ENCODE measurements around the gene SLC45A1.

Gene SLC45A1

GRCh38 chr1:8312235-8313218 is 5.4 kb upstream of the SLC45A1 start:
- FAIRE-seq, result no peak

DNA sequence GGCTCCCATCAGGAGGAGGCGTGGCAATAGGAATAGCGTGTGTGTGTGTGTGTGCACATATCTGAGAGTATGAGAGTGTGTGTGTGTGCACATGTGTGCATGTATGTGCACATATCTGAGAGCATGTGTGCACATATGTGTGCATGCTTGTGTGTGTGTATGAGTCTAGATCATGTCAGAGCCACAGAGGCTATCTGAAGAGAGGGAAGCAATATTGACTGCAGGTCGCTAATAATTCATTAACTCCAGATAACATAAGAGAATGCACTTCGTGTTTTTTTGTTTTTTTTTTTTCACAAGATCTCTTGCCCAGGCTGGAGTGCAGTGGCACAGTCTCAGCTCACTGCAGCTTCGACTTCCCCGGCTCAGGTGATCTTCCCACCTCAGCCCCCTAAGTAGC is 4.7 kb upstream of the SLC45A1 start:
- no peak for FAIRE-seq

- peak; percentile 98 for FAIRE-seq
Measured at GRCh38 chr1:8314346-8315280, 3.3 kb upstream of the SLC45A1 start.

- no peak for FAIRE-seq
Measured at GRCh38 chr1:8315573-8316475, 2.1 kb upstream of the SLC45A1 start.

DNA sequence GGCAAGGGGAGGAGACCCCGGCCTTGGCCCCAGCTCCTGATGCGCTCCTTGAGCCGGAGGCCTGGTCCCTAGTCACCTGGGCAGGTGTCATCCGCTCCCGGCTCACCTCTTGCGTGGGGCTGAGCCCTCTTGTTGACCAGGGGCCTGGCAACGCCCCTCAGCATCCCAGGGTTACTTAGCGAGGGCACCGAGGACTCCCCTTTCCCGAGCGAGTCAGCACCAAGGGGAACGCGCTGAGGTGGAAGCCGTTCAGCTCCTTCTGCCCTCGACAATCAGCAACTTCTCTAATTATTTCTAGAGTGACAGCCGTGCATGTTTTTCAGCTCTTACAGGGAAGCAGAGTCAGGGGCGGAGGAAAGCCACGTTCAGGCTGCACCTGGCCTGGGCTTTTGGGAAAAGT is 522 bp downstream of the SLC45A1 start:
- FAIRE-seq, result no peak

GRCh38 chr1:8321612-8322011 is 3.7 kb downstream of the SLC45A1 start:
- FAIRE-seq, result no peak

DNA sequence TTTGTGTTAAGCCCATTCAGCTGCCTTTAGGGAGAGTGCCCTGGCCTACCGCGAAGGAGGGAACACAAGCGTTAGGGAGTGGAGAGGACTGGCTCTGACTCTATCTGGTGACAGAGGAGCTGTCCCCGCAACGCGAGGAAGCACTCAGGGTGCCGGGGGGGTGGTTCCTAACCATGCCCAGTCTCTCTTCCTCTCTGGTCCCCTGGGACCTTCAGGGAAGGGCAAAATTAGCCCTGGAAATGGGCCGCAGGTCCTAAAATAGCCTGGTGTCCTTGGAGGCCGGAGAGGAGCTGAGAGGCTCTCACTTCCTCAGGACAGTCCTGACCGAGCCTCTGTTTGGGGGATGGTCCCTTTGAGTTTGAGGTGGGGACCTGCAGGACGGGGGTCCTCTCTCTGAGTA is 5.8 kb downstream of the SLC45A1 start:
- no peak for FAIRE-seq

GRCh38 chr1:8324176-8324810 is 6.4 kb downstream of the SLC45A1 start:
- no peak for FAIRE-seq

DNA sequence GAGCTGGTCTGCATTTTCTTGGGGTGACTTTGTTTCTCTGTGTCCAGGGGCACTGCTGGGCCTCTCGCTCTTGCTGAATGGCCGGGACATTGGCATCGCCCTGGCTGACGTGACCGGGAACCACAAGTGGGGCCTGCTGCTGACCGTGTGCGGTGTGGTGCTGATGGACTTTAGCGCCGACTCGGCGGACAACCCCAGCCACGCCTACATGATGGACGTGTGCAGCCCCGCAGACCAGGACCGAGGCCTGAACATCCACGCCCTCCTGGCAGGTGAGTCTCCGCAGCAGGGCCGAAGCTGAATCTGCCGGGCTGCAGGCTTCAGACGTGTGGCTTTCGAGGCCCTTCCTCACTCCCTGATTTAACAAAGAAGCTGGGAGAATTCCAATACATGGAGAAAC is 7.9 kb downstream of the SLC45A1 start:
- no peak for FAIRE-seq

DNA sequence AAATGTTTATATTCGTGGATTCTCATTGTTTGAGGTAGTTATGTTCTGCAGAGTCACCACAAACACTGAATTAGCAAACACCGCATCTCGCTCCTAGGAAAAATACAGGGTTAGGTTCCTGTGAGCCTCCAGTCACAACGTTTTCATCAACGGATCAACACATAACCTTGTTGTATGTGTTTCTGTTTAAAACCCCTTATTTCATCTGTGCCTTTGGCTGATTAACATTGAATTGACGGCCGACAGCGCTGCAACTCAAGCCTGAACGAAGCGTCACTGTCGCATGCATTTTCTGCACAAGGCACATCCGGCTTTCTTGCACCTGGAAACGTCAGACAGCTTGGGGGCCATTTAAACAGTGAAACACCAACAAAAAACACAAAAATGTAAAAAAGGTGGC is 8.4 kb downstream of the SLC45A1 start:
- FAIRE-seq, result no peak

DNA sequence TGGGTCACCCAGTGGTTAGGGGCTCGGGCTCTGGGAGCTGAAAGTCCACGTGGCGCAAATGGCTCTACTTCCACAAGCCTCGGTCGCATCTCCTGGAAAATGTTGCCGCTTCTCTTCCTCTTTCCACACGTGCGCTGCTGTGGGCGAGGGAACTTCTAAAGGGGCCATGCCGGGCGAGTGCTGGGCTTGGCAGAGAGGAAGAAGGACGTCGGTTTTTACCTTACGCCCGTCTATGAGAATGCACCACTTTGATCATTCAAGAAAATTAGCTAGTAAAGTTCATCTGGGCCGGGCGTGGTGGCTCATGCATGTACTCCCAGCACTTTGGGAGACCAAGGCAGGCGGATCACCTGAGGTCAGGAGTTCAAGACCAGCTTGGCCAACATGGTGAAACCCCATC is 10.4 kb downstream of the SLC45A1 start:
- FAIRE-seq, result no peak

GRCh38 chr1:8329439-8329838 is 11.5 kb downstream of the SLC45A1 start:
- FAIRE-seq, result no peak

DNA sequence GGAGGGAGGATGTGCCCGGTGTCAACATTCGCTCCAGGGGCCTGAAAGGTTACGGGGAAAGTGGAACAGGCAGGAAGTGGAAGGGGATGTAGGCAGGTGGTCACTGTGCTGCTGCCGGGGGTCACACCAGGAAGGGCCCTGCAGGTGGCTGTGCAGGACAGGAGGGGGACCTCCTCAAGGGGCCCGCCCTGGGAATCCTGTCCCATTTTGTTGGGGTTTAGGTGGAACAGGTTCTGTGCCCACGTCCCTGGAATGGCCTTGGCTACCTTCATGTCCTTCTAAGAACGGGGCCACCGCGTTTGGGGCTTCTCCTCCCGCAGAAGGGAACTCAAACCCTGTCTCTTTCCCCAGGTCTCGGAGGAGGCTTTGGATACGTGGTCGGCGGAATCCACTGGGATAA is 11.9 kb downstream of the SLC45A1 start:
- no peak for FAIRE-seq

DNA sequence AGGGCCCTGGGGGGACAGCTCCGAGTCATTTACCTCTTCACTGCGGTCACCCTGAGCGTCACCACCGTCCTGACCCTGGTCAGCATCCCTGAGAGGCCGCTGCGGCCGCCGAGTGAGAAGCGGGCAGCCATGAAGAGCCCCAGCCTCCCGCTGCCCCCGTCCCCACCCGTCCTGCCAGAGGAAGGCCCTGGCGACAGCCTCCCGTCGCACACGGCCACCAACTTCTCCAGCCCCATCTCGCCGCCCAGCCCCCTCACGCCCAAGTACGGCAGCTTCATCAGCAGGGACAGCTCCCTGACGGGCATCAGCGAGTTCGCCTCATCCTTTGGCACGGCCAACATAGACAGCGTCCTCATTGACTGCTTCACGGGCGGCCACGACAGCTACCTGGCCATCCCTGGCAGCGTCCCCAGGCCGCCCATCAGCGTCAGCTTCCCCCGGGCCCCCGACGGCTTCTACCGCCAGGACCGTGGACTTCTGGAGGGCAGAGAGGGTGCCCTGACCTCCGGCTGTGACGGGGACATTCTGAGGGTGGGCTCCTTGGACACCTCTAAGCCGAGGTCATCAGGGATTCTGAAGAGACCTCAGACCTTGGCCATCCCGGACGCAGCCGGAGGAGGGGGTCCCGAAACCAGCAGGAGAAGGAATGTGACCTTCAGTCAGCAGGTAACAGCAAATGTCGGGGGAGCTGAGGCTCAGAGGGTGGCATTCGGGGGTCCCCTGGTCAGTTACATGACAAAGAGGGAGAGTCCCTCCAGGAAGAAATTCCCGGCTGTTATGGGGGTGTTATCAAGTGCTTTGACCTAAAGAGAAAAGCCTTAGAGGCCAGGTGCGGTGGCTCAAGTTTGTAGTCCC is 12.6 kb downstream of the SLC45A1 start:
- FAIRE-seq, result no peak

DNA sequence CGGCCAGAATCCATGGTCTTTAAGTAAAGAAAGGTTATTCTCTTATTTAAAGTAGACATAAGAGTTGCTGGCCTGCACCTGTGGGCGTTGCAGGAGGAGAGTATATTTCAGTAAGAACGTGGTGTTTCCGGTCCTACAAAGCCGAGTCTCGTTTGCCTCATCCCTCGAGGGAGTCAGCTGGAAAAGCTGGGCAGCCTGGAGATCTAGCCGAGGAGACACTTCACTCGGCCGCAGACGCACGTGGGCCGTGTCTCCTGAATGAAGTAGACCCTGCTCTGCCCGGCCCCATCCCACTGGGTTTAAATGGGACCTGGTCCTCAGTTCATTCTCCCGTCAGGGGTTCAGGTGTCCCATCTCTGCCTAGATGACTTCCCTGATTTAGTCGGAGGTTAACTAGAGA is 14.9 kb downstream of the SLC45A1 start:
- FAIRE-seq, result no peak

DNA sequence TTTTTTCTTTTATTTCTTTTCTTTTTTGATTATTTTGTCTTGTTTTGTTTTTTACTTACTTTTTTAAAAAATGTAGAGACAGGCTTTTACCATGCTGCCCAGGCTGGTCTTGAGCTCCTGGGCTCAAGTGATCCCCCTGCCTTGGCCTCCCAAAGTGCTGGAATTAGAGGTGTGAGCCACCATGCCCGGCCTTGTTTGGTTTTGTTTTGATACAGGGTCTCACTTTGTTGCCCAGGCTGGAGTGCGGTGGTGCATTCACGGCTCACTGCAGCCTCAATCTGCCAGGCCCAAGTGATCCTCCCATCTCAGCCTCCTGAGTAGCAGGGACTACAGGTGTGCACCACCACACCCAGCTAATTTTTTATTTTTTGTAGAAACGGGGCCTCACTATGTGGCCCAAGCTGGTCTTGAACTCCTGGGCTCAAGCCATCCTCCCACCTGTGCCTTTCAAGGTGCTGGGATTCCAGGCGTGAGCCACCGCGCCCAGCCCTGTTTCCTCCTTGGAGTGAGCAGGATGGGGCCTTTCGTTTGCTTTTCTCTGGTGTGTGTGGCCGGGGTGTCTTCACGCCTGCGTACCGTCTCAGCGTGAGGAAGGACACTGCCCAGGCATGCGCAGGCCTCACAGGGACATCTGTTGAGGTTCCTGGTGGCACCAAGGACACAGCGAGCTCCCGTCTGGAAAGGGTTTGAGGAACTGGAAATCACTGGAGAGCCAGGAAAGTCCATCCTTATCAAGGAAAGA is 15.5 kb downstream of the SLC45A1 start:
- no peak for FAIRE-seq

DNA sequence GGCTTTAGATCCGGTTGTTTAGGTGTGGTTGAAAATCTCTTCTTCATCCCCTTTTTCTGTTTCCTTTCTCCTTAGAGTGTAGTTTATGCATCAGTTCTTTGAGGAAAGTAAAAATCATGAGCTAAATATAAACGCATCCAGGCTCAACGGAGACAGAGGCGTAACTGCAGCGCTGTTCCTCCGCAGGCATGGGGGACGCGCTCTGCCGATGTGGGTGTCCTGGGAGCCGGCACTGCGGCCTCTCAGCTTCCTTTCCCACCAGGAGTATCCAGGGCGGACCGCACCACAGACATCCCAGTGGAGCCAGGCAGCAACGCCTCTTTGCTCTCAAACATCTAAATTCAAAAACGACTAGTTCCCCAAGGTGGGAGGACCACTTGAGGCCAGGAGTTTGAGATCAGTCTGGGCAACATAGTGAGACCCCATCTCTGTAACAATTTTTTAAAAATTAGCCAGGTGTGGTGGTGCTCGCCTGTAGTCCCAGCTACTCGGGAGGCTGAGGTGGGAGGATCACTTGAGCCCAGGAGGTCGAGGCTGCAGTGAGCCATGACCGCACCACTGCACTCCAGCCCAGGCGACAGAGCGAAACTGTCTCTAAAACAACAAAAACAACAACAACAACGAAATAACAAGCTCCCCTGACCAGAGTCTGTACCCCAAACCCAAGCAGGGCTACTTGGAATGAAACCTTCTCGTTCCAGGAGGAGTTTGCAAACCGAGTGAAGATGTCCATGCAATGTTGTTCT is 16.4 kb downstream of the SLC45A1 start:
- FAIRE-seq, result no peak

GRCh38 chr1:8335246-8335645 is 17.3 kb downstream of the SLC45A1 start:
- FAIRE-seq, result no peak

GRCh38 chr1:8337776-8338525 is 20.0 kb downstream of the SLC45A1 start:
- FAIRE-seq, result no peak

All from G401.6 (cell line).